ENCODE data around the gene TMED9.

Gene TMED9

DNA sequence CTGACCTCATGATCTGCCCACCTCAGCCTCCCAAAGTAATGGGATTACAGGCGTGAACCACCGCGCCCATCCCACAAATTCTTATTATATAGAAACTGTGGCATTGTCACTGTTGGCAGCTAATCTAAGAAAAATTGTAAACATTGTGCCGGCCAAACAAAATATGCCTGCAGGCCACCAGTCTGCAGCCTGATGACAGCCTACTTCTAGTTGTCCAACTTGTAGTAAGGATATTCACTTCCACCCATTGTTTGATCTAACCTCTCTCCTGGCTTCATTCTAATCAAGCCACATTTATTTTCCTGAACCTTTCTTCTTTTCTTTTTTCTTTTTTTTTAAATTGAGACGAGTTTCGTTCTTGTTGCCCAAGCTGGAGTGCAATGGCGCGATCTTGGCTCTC lies 13.7 kb upstream of the TMED9 start:
- no peak for DNase-seq (ENCODE audit: low spot score)

GRCh38 chr5:177588413-177588909 lies 3.5 kb upstream of the TMED9 start:
- DNase-seq (ENCODE audit: low spot score): no peak

GRCh38 chr5:177590406-177590805 lies 1.6 kb upstream of the TMED9 start:
- no peak for DNase-seq (ENCODE audit: low spot score)

GRCh38 chr5:177591690-177592009 lies 353 bp upstream of the TMED9 start:
- no peak for DNase-seq (ENCODE audit: low spot score)

GRCh38 chr5:177592905-177593304 lies 902 bp downstream of the TMED9 start:
- no peak for DNase-seq (ENCODE audit: low spot score)

GRCh38 chr5:177593511-177593910 lies 1.5 kb downstream of the TMED9 start:
- no peak for DNase-seq (ENCODE audit: low spot score)

- DNase-seq (ENCODE audit: low spot score): no peak
Observed at GRCh38 chr5:177594071-177594470, 2.1 kb downstream of the TMED9 start.

- no peak for DNase-seq (ENCODE audit: low spot score)
Observed at GRCh38 chr5:177595026-177595585, 3.1 kb downstream of the TMED9 start.

DNA sequence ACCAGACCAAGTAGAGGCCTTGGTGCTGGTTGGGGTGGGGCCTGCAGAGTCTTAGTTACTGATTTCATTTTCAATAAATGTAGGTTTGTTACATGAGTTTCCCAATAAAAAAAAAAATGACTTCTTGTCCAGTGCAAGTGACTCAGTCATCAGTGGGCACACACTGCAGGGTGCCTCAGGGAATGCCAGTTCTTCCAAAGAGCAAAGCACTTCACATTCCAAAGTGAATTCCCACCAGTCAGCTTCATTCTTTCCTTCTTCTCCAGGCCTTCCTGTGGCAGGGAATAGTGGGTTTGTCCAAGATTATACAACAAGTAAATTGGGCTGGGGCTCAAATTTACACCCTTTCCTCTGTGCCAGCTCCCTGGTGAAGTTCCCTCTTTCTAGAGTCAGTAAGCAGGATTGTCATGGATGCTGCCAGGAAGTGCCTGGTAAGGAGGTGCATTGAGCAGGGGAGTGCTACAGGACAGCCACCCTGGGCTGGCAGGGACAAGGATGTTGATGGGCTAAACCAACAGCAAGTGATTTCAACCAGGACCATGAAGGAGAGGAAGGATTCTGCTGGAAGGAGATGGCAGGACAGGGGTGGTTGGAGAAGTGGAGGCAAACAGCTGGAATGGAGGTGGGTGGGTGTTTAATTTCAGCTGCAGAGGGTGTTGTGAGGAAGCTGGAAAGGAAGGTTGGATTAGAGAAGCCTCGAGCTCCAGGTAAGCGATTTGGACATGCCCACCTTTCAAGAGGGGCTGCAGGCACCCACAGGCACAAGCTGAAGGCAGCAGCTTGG lies 4.2 kb downstream of the TMED9 start:
- no peak for DNase-seq (ENCODE audit: low spot score)

- DNase-seq (ENCODE audit: low spot score): no peak
Observed at GRCh38 chr5:177596775-177597238, 4.8 kb downstream of the TMED9 start.

DNA sequence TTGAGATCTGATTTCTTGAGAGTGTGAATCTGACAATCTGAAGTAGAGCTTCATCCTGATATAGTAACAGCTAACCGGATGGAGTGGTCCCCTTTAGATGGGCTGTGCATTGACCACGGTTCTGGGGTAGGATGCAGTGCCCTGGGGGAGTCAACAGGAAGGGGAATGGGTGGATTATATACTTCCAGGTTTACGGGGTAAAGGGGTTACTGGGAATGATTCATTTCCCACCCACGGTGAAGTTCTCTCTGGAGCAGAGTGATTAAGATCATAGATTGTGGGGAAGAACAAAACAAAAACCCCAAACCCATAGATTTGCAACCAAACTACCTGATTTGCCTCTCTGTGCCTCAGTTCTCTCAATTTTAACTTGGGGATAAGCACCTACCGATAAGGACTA lies 6.5 kb downstream of the TMED9 start:
- peak; percentile 21 for DNase-seq (ENCODE audit: low spot score)

GRCh38 chr5:177599731-177600507 lies 7.9 kb downstream of the TMED9 start, which contains the start of gene B4GALT7:
B4GALT7 (plus strand) TSS chr5:177600132; CDS start chr5:177600211, 79 bp downstream.
- DNase-seq (ENCODE audit: low spot score): peak; percentile 80

GRCh38 chr5:177600508-177601018 lies 8.6 kb downstream of the TMED9 start:
- no peak for DNase-seq (ENCODE audit: low spot score)

DNA sequence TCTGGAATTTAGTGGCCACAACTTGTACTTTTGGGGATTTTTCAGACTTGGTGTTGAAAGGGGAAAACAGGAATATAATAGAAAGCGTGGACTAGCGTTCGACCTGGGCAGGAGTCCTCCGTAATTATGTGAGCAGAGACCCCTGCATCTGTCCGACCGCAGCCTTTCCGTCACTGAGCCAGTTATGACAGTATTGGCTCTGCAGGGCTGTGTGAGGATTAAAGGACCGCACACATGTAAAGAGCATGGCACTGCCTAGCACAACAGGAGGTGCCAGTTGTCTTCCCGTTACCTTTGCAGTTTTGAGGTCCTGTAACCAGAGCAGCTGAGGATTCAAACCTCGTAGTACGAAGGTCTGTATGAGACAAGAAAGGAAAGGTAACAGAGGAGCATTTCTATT lies 9.1 kb downstream of the TMED9 start:
- no peak for DNase-seq (ENCODE audit: low spot score)

DNA sequence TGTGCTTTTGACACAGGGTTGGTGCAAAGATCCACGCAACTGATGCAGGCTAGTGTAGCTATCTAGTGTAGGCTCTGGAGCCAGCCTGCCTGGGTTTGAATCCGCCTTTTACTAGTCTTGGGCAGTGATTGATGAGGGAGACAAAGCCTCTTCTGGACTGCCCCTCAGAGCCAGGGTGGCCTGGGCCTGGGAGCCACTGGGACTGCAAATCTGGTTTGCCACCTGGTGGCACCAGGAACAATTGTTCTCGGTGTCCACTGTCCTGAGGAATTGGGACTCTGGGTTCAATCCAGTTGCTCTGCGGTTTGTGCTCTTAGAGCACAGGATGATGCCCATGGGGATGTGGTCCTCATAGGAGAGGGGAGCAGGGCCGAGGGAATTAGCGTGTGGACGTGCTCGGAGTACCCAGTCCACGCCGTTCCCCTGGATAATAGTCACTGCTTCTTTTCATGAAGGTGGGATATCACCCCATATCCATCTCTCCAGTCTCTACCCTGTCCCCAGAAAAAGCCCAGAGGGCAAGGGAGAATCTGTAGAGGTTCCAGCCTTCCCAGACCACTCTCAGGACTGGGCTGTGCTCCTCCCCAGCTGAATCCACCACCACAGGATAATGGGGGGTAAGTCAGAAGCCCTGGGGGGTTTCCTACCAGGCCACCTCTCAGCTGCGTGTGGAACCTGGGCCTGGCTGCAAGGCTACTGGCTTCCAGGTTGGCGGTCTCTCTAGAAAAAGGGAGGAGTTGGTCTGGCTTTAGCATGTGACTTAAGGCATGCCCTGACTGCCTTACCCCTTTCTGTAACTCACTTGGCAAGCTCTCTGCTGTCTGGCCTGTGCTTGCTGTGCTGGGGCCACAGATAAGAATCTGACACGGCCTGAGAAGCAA lies 9.8 kb downstream of the TMED9 start:
- no peak for DNase-seq (ENCODE audit: low spot score)

- DNase-seq (ENCODE audit: low spot score): no peak
Observed at GRCh38 chr5:177602458-177602830, 10.4 kb downstream of the TMED9 start.

- DNase-seq (ENCODE audit: low spot score): no peak
Observed at GRCh38 chr5:177603631-177604030, 11.6 kb downstream of the TMED9 start.

GRCh38 chr5:177604116-177604521 lies 12.1 kb downstream of the TMED9 start:
- DNase-seq (ENCODE audit: low spot score): no peak

DNA sequence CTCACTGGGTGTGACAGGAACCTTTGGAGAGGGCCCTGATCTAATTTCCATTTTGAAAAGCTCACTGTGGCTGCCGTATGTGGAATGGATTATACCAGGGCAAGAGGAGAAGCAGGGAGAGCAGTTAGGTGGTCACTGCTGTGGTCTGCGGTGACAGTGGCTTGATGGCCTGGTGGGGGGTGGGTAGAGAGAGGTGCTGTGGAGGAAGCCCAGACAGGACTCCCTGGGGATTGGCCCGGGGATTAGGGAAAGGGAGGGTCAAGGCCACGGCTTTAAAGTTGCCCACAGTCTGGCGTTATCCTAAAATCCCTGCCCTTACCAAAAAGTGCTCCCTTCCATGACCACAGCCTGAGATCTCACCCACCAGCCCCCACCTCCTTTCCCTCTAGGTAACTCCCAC lies 12.7 kb downstream of the TMED9 start:
- no peak for DNase-seq (ENCODE audit: low spot score)

- no peak for DNase-seq (ENCODE audit: low spot score)
Observed at GRCh38 chr5:177605078-177605477, 13.1 kb downstream of the TMED9 start.

DNA sequence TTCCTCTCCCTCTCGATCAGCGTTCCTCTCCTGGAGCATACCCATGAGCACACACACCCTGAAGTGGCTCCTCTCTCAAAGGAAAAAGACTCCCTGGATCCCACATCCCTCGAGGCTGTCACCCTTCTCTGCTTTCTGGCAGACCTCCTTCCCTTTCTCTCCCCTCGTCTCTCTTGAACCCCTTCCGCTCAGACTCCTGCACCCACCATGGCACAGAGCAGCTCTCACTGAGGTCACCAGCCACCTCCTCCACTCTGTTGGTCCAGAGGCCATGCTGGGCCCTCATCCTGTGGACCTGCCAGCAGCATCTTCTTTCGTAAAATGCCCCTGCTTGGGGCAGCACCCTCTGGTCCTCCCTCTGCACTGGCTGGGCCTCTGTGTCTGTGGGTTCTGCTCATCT lies 13.7 kb downstream of the TMED9 start:
- DNase-seq (ENCODE audit: low spot score): no peak
